PC-3 (cell line): ENCODE data around the gene SLC39A11. TPM values are rescaled to one million over a fixed set of nuclear protein-coding genes. Genes with fewer than 3 reads are reported as not detected.

Source experiments
- ATAC-seq: fragments of 200-7000 bp; cut with Tn5 transposase; 2 replicates; pipeline ENCODE4 v1.9.1; 2020; ENCODE audit warnings: mild to moderate bottlenecking, moderate library complexity
- BruUV-seq: library from RNA; stranded (reverse); fragments of 400-500 nt; replicated peaks from 2 replicates; lab custom pipeline; 2021; lab: Mats Ljungman, UMichigan
- CTCF ChIA-PET: fragments of 300-600 bp; sonication (Branson Sonifier 250); formaldehyde crosslinking; loops from one replicate; lab custom pipeline; 2022; ENCODE audit warnings: antibody characterized with exemption; lab: Charles Lee
- POLR2A ChIA-PET: fragments of 300-600 bp; sonication (Branson Sonifier 250); formaldehyde crosslinking; loops from one replicate; lab custom pipeline; 2022; ENCODE audit warnings: antibody characterized with exemption; ENCODE audit not compliant: unreplicated experiment; lab: Charles Lee
- DNase-seq: peaks from one replicate; pipeline ENCODE4 v3.0.0-alpha.2; 2015
- H2AFZ ChIP-seq: fragments of 300-600 bp; sonication (generic); 2 replicates; pipeline ENCODE4 v1.6.0; 2016; ENCODE audit warnings: antibody characterized with exemption, low read length
- H3F3A ChIP-seq: fragments of 300-600 bp; sonication (generic); one replicate; pipeline ENCODE4 v1.6.0; 2017; ENCODE audit warnings: antibody characterized with exemption, low read length, control low read depth, mild to moderate bottlenecking; ENCODE audit not compliant: unreplicated experiment
- H3K27ac ChIP-seq: fragments of 300-600 bp; sonication (generic); 2 replicates; pipeline ENCODE4 v1.5.1; 2016; ENCODE audit warnings: mild to moderate bottlenecking, low read length
- H3K27me3 ChIP-seq: fragments of 300-600 bp; sonication (generic); 2 replicates; pipeline ENCODE4 v1.6.1; 2016; ENCODE audit warnings: low read length, mixed read lengths
- H3K36me3 ChIP-seq: fragments of 300-600 bp; sonication (generic); 2 replicates; pipeline ENCODE4 v1.6.1; 2016; ENCODE audit warnings: low read depth, mixed run types, low read length, mixed read lengths
- H3K4me1 ChIP-seq: fragments of 300-600 bp; sonication (generic); 2 replicates; pipeline ENCODE4 v1.5.1; 2016; ENCODE audit warnings: low read length; ENCODE audit not compliant: insufficient read depth
- H3K4me2 ChIP-seq: fragments of 300-600 bp; sonication (generic); 2 replicates; pipeline ENCODE4 v1.6.0; 2016; ENCODE audit warnings: low read length
- H3K4me3 ChIP-seq: fragments of 300-600 bp; sonication (generic); 2 replicates; pipeline ENCODE4 v1.5.1; 2016; ENCODE audit warnings: mild to moderate bottlenecking, low read length, mixed read lengths
- H3K79me2 ChIP-seq: fragments of 300-600 bp; sonication (generic); 2 replicates; pipeline ENCODE4 v1.6.1; 2017; ENCODE audit warnings: low read length, mixed read lengths
- H3K9ac ChIP-seq: fragments of 300-600 bp; sonication (generic); 2 replicates; pipeline ENCODE4 v1.6.0; 2016; ENCODE audit warnings: mild to moderate bottlenecking, low read length
- H3K9me2 ChIP-seq: fragments of 300-600 bp; sonication (generic); replicated peaks from 2 replicates; pipeline ENCODE4 v1.6.1; 2016; ENCODE audit warnings: mixed run types, low read length, mixed read lengths
- H3K9me3 ChIP-seq: fragments of 300-600 bp; sonication (generic); 2 replicates; pipeline ENCODE4 v1.6.1; 2016; ENCODE audit warnings: low read length, mixed read lengths
- H4K20me1 ChIP-seq: fragments of 300-600 bp; sonication (generic); 2 replicates; pipeline ENCODE4 v1.6.1; 2016; ENCODE audit warnings: low read length, mixed read lengths
- EZH2 ChIP-seq: fragments of 300-600 bp; sonication (generic); IDR thresholded peaks from one replicate; pipeline ENCODE4 v1.6.1; 2017; ENCODE audit warnings: antibody characterized with exemption, mild to moderate bottlenecking, low read length; ENCODE audit not compliant: unreplicated experiment
- EZH2phosphoT487 ChIP-seq: fragments of 300-600 bp; sonication (generic); IDR thresholded peaks from 2 replicates; pipeline ENCODE4 v1.6.1; 2018; ENCODE audit warnings: mild to moderate bottlenecking, antibody characterized with exemption, low read length, borderline replicate concordance
- intact Hi-C: fragments of 100-400 bp; cut with micrococcal nuclease; formaldehyde crosslinking; loops from 2 replicates; pipeline ENCODE4 v1.9.0; 2023
- total RNA-seq: library from RNA; depleted of rRNA; stranded (reverse); fragments of >200 nt; gene quantifications from 2 replicates; pipeline ENCODE4 v1.2.3, GENCODE V29; 2014
- TF ChIP-seq, protein P1 (sequence below): fragments of 300-600 bp; sonication (generic); conservative IDR thresholded peaks from 2 replicates; pipeline ENCODE4 v1.5.1; 2017; ENCODE audit warnings: antibody characterized with exemption, low read depth, mild to moderate bottlenecking, low read length

Gene SLC39A11
- total RNA-seq, 1 experiment from 2014 or later, result 37.7 TPM

DNA sequence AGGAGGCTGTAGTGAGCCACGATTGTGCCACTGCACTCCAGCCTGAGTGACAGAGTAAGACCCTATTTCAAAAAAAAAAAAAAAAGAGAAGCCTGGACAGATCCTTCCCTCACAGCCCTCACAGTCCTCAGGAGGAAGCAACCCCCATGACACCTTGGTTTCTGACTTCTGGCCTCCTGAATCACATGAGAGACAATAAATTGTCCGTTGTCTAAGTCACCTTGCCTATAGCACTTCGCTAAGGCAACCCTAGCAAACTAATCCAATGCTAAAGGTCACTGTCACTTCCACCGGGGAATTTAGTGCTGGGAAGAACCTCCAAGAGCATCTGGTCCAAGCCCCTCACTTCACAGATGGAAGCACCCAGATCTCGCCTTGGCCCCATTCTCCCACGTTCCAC, 18.9 kb upstream of the SLC39A11 start:
- DNase-seq (no peak), ATAC-seq (no peak)
- intact Hi-C loops, result no loop called here
- Histone ChIP-seq H3K36me3 (no peaks in the 10 kb centered on the region), H3F3A (no peaks in the 10 kb centered on the region), H3K9me2 (no peaks in the 10 kb centered on the region), H3K9ac (no peak overlapping the region), H3K79me2 (no peaks in the 10 kb centered on the region), H3K4me3 (no peak overlapping the region), H3K4me1 (no peaks in the 10 kb centered on the region), H3K27me3 (no peaks in the 10 kb centered on the region), H3K27ac (no peak overlapping the region), H4K20me1 (no peaks in the 10 kb centered on the region), H3K9me3 (no peaks in the 10 kb centered on the region), H3K4me2 (no peak overlapping the region), H2AFZ (no peak overlapping the region)
- BruUV-seq, result no TSS peak
- ChIA-PET POLR2A (interaction anchor here (0.6 kb wide), 1 partner anchor 380 kb away, joined by 6 read pairs; no protein-coding TSS in a partner anchor), CTCF (no interaction called here)
- TF ChIP-seq EZH2phosphoT487 (no peak), EZH2 (no peak)
- TF ChIP-seq, protein P1, sequence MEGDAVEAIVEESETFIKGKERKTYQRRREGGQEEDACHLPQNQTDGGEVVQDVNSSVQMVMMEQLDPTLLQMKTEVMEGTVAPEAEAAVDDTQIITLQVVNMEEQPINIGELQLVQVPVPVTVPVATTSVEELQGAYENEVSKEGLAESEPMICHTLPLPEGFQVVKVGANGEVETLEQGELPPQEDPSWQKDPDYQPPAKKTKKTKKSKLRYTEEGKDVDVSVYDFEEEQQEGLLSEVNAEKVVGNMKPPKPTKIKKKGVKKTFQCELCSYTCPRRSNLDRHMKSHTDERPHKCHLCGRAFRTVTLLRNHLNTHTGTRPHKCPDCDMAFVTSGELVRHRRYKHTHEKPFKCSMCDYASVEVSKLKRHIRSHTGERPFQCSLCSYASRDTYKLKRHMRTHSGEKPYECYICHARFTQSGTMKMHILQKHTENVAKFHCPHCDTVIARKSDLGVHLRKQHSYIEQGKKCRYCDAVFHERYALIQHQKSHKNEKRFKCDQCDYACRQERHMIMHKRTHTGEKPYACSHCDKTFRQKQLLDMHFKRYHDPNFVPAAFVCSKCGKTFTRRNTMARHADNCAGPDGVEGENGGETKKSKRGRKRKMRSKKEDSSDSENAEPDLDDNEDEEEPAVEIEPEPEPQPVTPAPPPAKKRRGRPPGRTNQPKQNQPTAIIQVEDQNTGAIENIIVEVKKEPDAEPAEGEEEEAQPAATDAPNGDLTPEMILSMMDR, result no peak

DNA sequence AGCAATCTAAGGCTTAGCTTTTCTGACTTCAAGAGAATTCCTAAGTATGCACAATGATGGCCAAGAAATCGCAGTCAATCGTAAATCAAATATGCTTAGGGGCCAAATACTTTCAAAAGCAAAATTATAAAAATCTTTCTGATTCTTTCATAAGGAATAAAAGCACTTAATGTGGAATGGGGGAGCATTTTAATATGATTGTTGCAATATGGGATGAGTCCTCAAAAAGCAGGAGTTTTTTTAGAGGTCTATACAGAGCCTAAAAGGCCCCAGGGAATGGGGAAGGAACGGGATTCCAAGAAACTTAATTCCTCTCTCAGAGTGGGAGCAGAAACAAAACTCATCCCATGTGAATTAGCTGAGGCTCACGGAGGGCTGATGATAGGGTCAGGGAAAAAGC, 14.7 kb upstream of the SLC39A11 start:
- no peaks in the 10 kb centered on the region for H3K27me3 ChIP-seq
- H3K4me1 ChIP-seq, result no peaks in the 10 kb centered on the region
- H3K36me3 ChIP-seq, result no peaks in the 10 kb centered on the region
- H3K27ac ChIP-seq, result no peak overlapping the region
- peak; percentile 35; the same call in 1 of the 2 replicates for ATAC-seq
- no peaks in the 10 kb centered on the region for H4K20me1 ChIP-seq
- H3K9me3 ChIP-seq, result no peaks in the 10 kb centered on the region
- H3K9ac ChIP-seq, result no peak overlapping the region
- no peaks in the 10 kb centered on the region for H3F3A ChIP-seq
- CTCF ChIA-PET, result no interaction called here
- TF ChIP-seq EZH2, result no peak
- no peak for TF ChIP-seq EZH2phosphoT487
- TF ChIP-seq, protein P1, result no peak
- intact Hi-C loops, result no loop called here
- H3K79me2 ChIP-seq, result no peaks in the 10 kb centered on the region
- H3K9me2 ChIP-seq, result no peaks in the 10 kb centered on the region
- no peak for DNase-seq
- POLR2A ChIA-PET, result no interaction called here
- no peak overlapping the region for H3K4me3 ChIP-seq
- H3K4me2 ChIP-seq, result no peak overlapping the region
- no peak overlapping the region for H2AFZ ChIP-seq
- BruUV-seq, result no TSS peak

DNA sequence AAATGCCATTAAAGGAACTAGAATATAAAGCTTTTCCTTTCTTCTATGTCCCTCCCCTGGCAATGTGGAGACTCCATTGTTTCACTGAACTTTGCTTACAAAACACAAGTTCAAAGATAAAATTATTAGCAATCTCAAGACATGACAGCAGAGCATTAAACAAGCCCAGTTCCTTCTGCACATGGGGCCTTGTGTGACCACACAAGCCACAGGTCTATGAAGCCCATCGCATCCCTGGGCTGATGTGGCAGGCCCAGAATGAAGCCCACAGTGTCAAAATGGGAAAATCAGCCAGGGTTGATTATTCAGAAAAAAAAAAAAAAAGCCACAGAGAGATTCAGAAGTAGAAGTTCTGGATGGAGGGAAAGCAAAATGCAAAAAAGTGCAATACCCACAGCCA, 12.9 kb upstream of the SLC39A11 start:
- H3K4me3 ChIP-seq, result no peak overlapping the region
- TF ChIP-seq EZH2 (no peak), EZH2phosphoT487 (no peak)
- TF ChIP-seq, protein P1, result no peak
- POLR2A ChIA-PET, result no interaction called here
- no peak overlapping the region for H3K27ac ChIP-seq
- CTCF ChIA-PET, result no interaction called here
- ATAC-seq (no peak), DNase-seq (no peak)
- H2AFZ ChIP-seq, result no peak overlapping the region
- H4K20me1 ChIP-seq, result no peaks in the 10 kb centered on the region
- H3K79me2 ChIP-seq, result no peaks in the 10 kb centered on the region
- H3F3A ChIP-seq, result no peaks in the 10 kb centered on the region
- H3K9me3 ChIP-seq, result no peaks in the 10 kb centered on the region
- no peaks in the 10 kb centered on the region for H3K36me3 ChIP-seq
- H3K27me3 ChIP-seq, result no peaks in the 10 kb centered on the region
- no peaks in the 10 kb centered on the region for H3K9me2 ChIP-seq
- no TSS peak for BruUV-seq
- no peaks in the 10 kb centered on the region for H3K4me1 ChIP-seq
- H3K4me2 ChIP-seq, result no peak overlapping the region
- intact Hi-C loops, result no loop called here
- no peak overlapping the region for H3K9ac ChIP-seq
